ENCODE data around the gene CYP2D6. TPM values are rescaled to one million over a fixed set of nuclear protein-coding genes. Genes with fewer than 3 reads are reported as not detected.
A peak's percentile ranks its signal among the peaks of the same experiment; 100 is the strongest.

The CYP2D6 gene
- total RNA-seq, 6 donors from 2014 or later, result 0.46 to 4.2 (median 1.9) TPM

DNA sequence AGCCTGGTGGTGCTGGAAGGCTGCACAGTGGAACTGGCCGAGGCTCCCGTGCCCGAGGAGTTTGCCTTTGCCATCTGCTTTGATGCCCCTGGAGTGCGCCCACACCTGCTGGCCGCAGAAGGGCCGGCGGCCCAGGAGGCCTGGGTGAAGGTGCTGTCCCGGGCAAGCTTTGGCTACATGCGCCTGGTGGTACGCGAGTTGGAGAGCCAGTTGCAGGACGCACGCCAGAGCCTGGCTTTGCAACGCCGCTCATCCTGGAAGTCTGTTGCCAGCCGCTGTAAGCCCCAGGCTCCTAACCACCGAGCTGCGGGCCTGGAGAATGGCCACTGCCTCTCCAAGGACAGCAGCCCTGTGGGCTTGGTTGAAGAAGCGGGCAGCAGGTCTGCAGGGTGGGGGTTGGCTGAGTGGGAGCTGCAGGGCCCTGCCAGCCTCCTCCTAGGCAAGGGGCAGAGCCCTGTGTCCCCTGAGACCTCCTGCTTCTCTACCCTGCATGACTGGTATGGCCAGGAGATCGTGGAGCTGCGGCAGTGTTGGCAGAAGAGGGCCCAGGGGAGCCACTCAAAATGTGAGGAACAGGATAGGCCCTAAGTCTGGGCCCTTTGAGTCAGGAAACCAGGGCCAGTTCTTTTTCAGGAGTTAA lies 53.0 kb downstream of the CYP2D6 start:
- TF ChIP-seq POLR2AphosphoS5 (IDR thresholded peaks at IDR 0.05) (no peak), POLR2A (IDR thresholded peaks at IDR 0.05) (no peak), CTCF (IDR thresholded peaks at IDR 0.05) (no peak)
- no peaks in the 10 kb centered on the region for H3K27me3 ChIP-seq
- no peaks in the 10 kb centered on the region for H3K9me3 ChIP-seq
- H3K4me3 ChIP-seq, result no peak overlapping the region
- peak overlapping the region in 3 of 4 donors; percentile 95 to 99 (median 98) for H3K27ac ChIP-seq
- H3K36me3 ChIP-seq, result peaks cover 0 to 43% (median 15%) of the 10 kb centered on the region in 4 donors
- whole genome bisulfite sequencing, 2 donors, result 89 to 90% methylated on average over 18 to 19 of the region's 21 CpGs
- H3K4me1 ChIP-seq, result peaks cover 35 to 57% (median 38%) of the 10 kb centered on the region in 4 donors
- ATAC-seq (ENCODE audit: low FRiP score in 2 of 2), result no peak
- peak in 1 of 2 donors; percentile 84 for DNase-seq

DNA sequence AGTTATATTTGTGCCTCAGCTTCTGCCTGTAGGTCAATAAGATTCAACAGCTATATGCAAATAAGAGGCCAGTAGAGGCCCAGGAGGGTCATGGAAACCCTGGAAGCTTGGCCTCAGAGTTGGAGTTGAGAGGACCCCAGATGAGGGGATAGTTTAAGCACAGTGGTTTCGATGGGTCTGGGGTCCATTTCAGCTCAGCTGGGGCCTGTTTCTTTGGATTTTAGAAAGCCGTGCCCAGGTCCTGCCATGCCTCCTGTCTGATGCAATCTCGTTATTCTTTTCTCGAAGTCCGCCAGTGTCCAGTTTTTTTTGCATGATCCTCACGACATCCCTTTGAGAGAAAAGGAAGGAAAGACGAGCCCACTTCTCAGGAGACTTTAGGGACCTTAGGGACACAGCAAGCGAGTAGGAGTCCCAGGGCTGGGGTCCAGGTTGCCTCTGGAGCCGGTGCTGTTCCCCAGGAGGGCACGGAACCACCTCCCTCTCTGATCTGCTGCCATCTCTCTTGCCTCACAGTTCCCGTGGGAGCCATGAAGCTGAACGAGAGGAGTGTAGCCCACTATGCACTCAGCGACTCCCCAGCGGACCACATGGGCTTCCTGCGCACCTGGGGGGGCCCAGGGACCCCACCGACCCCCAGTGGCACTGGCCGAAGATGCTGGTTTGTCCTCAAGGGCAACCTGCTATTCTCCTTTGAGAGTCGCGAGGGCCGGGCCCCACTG lies 53.7 kb downstream of the CYP2D6 start:
- TF ChIP-seq POLR2AphosphoS5 (IDR thresholded peaks at IDR 0.05), result no peak
- no peak for TF ChIP-seq CTCF (IDR thresholded peaks at IDR 0.05)
- TF ChIP-seq EP300 (IDR thresholded peaks at IDR 0.05), result no peak
- TF ChIP-seq POLR2A (IDR thresholded peaks at IDR 0.05), result no peak
- Histone ChIP-seq H3K4me3 (no peak overlapping the region), H3K36me3 (peaks cover 0 to 36% (median 11%) of the 10 kb centered on the region in 4 donors), H3K4me1 (peaks cover 35 to 54% (median 38%) of the 10 kb centered on the region in 4 donors), H3K9me3 (no peaks in the 10 kb centered on the region), H3K27me3 (no peaks in the 10 kb centered on the region), H3K27ac (no peak overlapping the region)
- ATAC-seq (ENCODE audit: low FRiP score in 2 of 2) (no peak), DNase-seq (no peak)
- 93 to 95% methylated on average over 17 to 20 of the region's 20 CpGs for WGBS, 2 donors

Other genes starting within 250 kb of the CYP2D6 start
- gene SHISA8, start 215.7 kb downstream of the CYP2D6 start, total RNA-seq, result under 1 TPM in 1 of 6 donors, not detected in 5; 0.17 TPM
- gene TNFRSF13C, start 204.0 kb downstream of the CYP2D6 start, total RNA-seq, result 1 to 10 TPM in 1 of 6 donors, under 1 TPM in 5; 0.30 to 2.1 (median 0.78) TPM
- gene CENPM, start 183.7 kb downstream of the CYP2D6 start, total RNA-seq, result 1 to 10 TPM in 5 of 6 donors, not detected in 1; 1.9 to 9.9 (median 7.3) TPM
- 1 to 10 TPM in 5 of 6 donors, under 1 TPM in 1; 0.79 to 1.6 (median 1.3) TPM for gene SEPTIN3, start 161.4 kb downstream of the CYP2D6 start, total RNA-seq
- gene WBP2NL, start 132.0 kb downstream of the CYP2D6 start, total RNA-seq, result 1 to 10 TPM in 4 of 6 donors, under 1 TPM in 2; 0.74 to 6.8 (median 2.0) TPM
- gene NAGA, start 60.0 kb downstream of the CYP2D6 start, total RNA-seq, result 10 to 100 TPM; 25.5 to 42.3 (median 34.4) TPM
- 10 to 100 TPM in 5 of 6 donors, 1 to 10 TPM in 1; 7.3 to 18.5 (median 13.6) TPM for gene PHETA2, start 56.6 kb downstream of the CYP2D6 start, total RNA-seq
- gene SMDT1, start 51.1 kb downstream of the CYP2D6 start, total RNA-seq, result 100 to 1,000 TPM in 1 of 6 donors, 10 to 100 TPM in 5; 11.2 to 135 (median 27.2) TPM
- 10 to 100 TPM in 5 of 6 donors, 1 to 10 TPM in 1; 7.3 to 51.4 (median 46.4) TPM for gene NDUFA6, start 40.0 kb downstream of the CYP2D6 start, total RNA-seq
- gene TCF20, start 139.8 kb upstream of the CYP2D6 start, total RNA-seq, result 10 to 100 TPM; 27.5 to 49.9 (median 45.1) TPM